ENCODE results near the gene POLR2L. TPM values are rescaled to one million over a fixed set of nuclear protein-coding genes. Genes with fewer than 3 reads are reported as not detected.
A peak's percentile ranks its signal among the peaks of the same experiment; 100 is the strongest.

Gene POLR2L
- total RNA-seq, 1 donor from 2014 or later = 78.7 TPM

- DNase-seq (ENCODE audit: low spot score in 2 of 2, unreplicated experiment in 2 of 2) = no peak
- Mint-ChIP-seq H3K27me3 (ENCODE audit: low read depth) (peaks cover 44% of the 10 kb centered on the region), H3K9me3 (no peaks in the 10 kb centered on the region), H3K4me1 (peaks cover 41% of the 10 kb centered on the region), H3K27ac (peak within 1 kb of the TSS; percentile 12), H3K36me3 (no peaks in the 10 kb centered on the region), H3K4me3 (peak within 1 kb of the TSS; percentile 65)
- TF ChIP-seq, protein P1, sequence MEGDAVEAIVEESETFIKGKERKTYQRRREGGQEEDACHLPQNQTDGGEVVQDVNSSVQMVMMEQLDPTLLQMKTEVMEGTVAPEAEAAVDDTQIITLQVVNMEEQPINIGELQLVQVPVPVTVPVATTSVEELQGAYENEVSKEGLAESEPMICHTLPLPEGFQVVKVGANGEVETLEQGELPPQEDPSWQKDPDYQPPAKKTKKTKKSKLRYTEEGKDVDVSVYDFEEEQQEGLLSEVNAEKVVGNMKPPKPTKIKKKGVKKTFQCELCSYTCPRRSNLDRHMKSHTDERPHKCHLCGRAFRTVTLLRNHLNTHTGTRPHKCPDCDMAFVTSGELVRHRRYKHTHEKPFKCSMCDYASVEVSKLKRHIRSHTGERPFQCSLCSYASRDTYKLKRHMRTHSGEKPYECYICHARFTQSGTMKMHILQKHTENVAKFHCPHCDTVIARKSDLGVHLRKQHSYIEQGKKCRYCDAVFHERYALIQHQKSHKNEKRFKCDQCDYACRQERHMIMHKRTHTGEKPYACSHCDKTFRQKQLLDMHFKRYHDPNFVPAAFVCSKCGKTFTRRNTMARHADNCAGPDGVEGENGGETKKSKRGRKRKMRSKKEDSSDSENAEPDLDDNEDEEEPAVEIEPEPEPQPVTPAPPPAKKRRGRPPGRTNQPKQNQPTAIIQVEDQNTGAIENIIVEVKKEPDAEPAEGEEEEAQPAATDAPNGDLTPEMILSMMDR (IDR thresholded peaks at IDR 0.05; ENCODE audit: unreplicated experiment) = no peak
Observed at GRCh38 chr11:832529-833113, 9.7 kb downstream of the POLR2L start, which contains the start of gene CD151. CD151 (plus strand) TSS chr11:832952; CDS start chr11:836070, 3,118 bp downstream.

GRCh38 chr11:831961-832528, 10.3 kb downstream of the POLR2L start:
- no peaks in the 10 kb centered on the region for H3K9me3 Mint-ChIP-seq
- H3K27me3 Mint-ChIP-seq (ENCODE audit: low read depth) = peaks cover 46% of the 10 kb centered on the region
- peak overlapping the region; percentile 58 for H3K4me3 Mint-ChIP-seq
- TF ChIP-seq, protein P1 (IDR thresholded peaks at IDR 0.05; ENCODE audit: unreplicated experiment) = no peak
- no peaks in the 10 kb centered on the region for H3K36me3 Mint-ChIP-seq
- peaks cover 43% of the 10 kb centered on the region for H3K4me1 Mint-ChIP-seq
- no peak for DNase-seq (ENCODE audit: low spot score in 2 of 2, unreplicated experiment in 2 of 2)
- no peak overlapping the region for H3K27ac Mint-ChIP-seq

- H3K9me3 Mint-ChIP-seq = no peaks in the 10 kb centered on the region
- TF ChIP-seq, protein P1 (IDR thresholded peaks at IDR 0.05; ENCODE audit: unreplicated experiment) = no peak
- H3K4me3 Mint-ChIP-seq = peak overlapping the region; percentile 58
- H3K4me1 Mint-ChIP-seq = peaks cover 43% of the 10 kb centered on the region
- H3K27me3 Mint-ChIP-seq (ENCODE audit: low read depth) = peaks cover 51% of the 10 kb centered on the region
- no peaks in the 10 kb centered on the region for H3K36me3 Mint-ChIP-seq
- H3K27ac Mint-ChIP-seq = no peak overlapping the region
- DNase-seq (ENCODE audit: low spot score in 2 of 2, unreplicated experiment in 2 of 2) = no peak
Observed at GRCh38 chr11:831118-831864, 11.0 kb downstream of the POLR2L start.

GRCh38 chr11:830295-831117, 11.8 kb downstream of the POLR2L start:
- peak overlapping the region; percentile 50 for H3K4me3 Mint-ChIP-seq
- H3K27me3 Mint-ChIP-seq (ENCODE audit: low read depth) = peaks cover 51% of the 10 kb centered on the region
- no peaks in the 10 kb centered on the region for H3K9me3 Mint-ChIP-seq
- no peaks in the 10 kb centered on the region for H3K36me3 Mint-ChIP-seq
- peaks cover 43% of the 10 kb centered on the region for H3K4me1 Mint-ChIP-seq
- TF ChIP-seq, protein P1 (IDR thresholded peaks at IDR 0.05; ENCODE audit: unreplicated experiment) = no peak
- no peak overlapping the region for H3K27ac Mint-ChIP-seq
- peak in 1 of 2 experiments; percentile 86 for DNase-seq (ENCODE audit: low spot score in 2 of 2, unreplicated experiment in 2 of 2)

- TF ChIP-seq, protein P1 (IDR thresholded peaks at IDR 0.05; ENCODE audit: unreplicated experiment) = no peak
- Mint-ChIP-seq H3K9me3 (no peaks in the 10 kb centered on the region), H3K4me1 (peaks cover 43% of the 10 kb centered on the region), H3K4me3 (peak overlapping the region; percentile 50), H3K27ac (no peak overlapping the region), H3K36me3 (peaks cover 3% of the 10 kb centered on the region), H3K27me3 (ENCODE audit: low read depth) (peaks cover 51% of the 10 kb centered on the region)
- DNase-seq (ENCODE audit: low spot score in 2 of 2, unreplicated experiment in 2 of 2) = no peak
Observed at GRCh38 chr11:829847-830294, 12.5 kb downstream of the POLR2L start.

Data from mesothelial cell of epicardium (in vitro differentiated cells).